ENCODE results near the gene GRHPR.

DNA sequence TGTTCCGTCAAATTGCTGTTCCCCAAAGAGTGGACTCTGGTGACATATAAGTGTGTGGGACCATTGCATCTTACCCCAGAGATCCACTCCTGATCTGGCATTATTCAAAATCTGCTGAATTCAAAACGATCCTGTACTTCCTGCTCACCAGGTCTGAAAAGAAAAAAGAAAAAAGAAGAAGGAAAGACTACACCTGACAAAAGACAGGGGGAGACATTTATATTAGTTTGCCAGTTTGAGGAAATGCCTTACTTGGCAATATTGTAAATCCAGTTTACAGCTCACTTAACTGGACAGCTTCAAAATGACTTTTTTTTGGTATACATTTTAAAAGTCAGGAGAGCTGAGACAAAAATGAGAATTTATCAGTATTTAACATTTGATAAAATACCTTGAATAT, 15.0 kb upstream of the GRHPR start:
- TF ChIP-seq, protein P1, sequence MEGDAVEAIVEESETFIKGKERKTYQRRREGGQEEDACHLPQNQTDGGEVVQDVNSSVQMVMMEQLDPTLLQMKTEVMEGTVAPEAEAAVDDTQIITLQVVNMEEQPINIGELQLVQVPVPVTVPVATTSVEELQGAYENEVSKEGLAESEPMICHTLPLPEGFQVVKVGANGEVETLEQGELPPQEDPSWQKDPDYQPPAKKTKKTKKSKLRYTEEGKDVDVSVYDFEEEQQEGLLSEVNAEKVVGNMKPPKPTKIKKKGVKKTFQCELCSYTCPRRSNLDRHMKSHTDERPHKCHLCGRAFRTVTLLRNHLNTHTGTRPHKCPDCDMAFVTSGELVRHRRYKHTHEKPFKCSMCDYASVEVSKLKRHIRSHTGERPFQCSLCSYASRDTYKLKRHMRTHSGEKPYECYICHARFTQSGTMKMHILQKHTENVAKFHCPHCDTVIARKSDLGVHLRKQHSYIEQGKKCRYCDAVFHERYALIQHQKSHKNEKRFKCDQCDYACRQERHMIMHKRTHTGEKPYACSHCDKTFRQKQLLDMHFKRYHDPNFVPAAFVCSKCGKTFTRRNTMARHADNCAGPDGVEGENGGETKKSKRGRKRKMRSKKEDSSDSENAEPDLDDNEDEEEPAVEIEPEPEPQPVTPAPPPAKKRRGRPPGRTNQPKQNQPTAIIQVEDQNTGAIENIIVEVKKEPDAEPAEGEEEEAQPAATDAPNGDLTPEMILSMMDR (IDR thresholded peaks at IDR 0.05) = no peak
- TF ChIP-seq NFYB (CRISPR knock-in tag; conservative IDR thresholded peaks at IDR 0.05; ENCODE audit: low read depth) = no peak
- TF ChIP-seq, protein P2, sequence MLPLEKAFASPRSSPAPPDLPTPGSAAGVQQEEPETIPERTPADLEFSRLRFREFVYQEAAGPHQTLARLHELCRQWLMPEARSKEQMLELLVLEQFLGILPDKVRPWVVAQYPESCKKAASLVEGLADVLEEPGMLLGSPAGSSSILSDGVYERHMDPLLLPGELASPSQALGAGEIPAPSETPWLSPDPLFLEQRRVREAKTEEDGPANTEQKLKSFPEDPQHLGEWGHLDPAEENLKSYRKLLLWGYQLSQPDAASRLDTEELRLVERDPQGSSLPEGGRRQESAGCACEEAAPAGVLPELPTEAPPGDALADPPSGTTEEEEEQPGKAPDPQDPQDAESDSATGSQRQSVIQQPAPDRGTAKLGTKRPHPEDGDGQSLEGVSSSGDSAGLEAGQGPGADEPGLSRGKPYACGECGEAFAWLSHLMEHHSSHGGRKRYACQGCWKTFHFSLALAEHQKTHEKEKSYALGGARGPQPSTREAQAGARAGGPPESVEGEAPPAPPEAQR (CRISPR knock-in tag; IDR thresholded peaks at IDR 0.05) = no peak
- no peak for TF ChIP-seq RELA (CRISPR knock-in tag; IDR thresholded peaks at IDR 0.05; ENCODE audit: borderline replicate concordance)

Data from WTC11 (cell line).